HG02571 (cell line): ENCODE measurements around the gene HS6ST2.

Experiments used
- ATAC-seq: cut with Tn5 transposase; IDR thresholded peaks from one replicate; pipeline ENCODE4 v1.9.1; 2021; ENCODE audit warnings: mild to moderate bottlenecking, moderate library complexity; ENCODE audit not compliant: unreplicated experiment

The HS6ST2 gene

GRCh38 chrX:132748268-132748667, 210.2 kb downstream of the HS6ST2 start:
- ATAC-seq = no peak

DNA sequence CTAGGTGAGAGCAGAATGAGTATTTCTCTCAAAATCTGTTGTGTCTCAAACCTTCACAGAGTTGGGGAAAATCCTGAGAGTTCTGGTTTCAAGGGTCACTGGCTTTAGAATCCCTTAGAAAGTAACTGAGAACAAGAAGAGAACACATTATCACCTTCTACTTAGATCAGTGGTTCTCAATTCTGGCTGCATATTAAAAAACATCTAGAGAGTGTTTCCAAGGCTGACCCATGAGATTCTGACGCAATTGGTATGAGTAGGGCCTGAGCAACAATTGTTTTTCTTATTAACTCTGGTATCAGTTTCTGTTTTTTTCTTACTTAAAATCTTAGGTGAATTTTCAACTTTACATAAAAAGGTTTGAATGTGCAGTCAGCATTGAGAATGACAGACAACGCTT, 212.8 kb downstream of the HS6ST2 start:
- no peak for ATAC-seq

GRCh38 chrX:132744470-132744869, 214.0 kb downstream of the HS6ST2 start:
- ATAC-seq = no peak

DNA sequence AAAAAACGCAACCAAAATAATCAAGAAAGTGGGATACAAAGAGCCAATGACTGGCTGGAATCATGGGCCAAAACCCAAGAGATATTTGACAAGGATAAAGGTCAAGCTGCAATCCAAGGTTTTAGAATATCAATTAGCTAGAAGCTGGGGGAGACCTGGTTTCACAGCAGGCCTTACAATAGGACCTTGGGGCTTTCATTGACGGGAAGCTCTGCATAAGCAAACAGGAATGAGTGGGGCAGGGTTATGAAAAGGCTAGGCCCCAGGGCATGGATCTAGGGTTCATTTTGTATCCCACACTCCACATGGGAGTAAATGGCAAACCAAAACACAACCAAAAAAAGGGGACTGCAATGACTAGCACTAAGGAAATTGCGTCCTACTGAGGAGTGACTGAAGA, 215.3 kb downstream of the HS6ST2 start:
- no peak for ATAC-seq

DNA sequence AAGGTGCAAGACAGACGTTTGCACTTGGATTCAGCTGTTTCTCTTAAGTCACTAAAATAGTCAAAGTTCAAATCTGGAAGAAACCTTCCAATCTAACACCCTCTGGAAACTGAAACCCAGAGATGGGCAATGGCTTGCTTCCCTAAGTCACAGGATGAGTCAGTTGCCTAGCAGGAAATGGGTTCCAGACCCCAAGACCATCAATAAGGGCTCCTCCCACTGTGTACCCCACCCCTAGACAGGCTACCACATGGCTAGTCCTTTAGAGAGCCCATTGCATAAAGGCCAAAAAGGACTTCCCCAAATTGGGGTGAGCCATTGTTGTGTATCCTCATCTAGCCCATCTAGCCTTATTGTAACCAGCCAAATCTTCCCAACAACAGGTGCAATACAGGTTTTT, 216.2 kb downstream of the HS6ST2 start:
- no peak for ATAC-seq

DNA sequence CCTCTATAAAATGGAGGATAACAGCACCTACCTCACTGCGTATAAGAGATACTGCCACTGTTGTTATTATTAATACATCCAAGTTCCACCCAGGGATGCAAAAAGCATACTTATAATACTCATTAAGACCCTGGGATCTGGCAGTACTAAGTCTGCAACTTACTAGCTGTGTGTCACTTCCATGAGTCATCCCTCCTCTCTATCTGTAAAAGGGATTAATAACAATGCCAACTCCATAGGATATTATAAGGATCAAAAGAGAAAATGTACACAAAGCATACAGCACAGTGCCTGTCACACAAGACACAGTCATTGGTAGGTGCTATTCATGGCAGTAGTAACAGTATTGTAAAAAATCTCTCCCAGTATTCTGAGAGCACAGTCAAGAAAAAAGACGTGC, 216.7 kb downstream of the HS6ST2 start:
- no peak for ATAC-seq

DNA sequence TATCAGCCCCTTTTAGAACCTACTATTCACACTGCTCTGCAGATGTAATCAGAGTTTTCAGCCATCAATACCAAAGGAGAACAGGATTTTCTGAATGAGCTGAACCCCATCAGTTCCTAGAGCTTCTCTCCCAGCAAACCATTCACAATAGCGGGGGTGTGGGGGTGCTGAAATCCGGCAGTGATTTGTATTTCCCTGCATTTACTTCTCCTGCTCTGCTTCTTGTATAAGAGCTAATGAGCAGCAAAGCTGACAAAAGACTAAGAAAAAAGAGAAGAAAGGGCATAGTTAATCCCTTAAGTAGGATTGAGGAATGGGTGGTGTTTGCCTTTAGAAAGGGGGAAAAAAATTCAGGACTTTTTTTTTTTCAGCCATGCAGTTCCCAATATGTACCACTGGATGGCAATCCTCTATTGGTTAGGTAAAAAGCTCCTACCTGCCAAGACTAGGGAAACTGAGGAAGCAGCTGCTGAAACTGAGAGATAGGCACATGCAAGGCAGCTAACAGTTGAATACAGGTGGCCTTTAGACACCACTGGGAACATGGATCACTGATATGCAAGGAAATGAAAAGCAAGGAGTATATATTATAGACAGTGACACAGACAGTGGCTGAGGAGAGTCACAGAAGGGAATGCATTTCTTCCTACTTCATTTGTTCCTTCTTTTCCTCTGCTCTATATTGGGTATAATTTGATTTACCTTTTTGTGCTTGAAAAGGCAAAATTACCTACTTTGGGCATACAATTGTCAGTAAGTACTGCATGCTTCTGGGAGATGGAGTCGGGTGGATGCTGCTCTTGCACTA, 217.9 kb downstream of the HS6ST2 start:
- no peak for ATAC-seq

- ATAC-seq = no peak
Observed at GRCh38 chrX:132738951-132739350, 219.5 kb downstream of the HS6ST2 start.

- no peak for ATAC-seq
Observed at GRCh38 chrX:132737743-132738142, 220.7 kb downstream of the HS6ST2 start.

GRCh38 chrX:132732236-132732635, 226.2 kb downstream of the HS6ST2 start:
- no peak for ATAC-seq

GRCh38 chrX:132730726-132731125, 227.7 kb downstream of the HS6ST2 start:
- no peak for ATAC-seq

DNA sequence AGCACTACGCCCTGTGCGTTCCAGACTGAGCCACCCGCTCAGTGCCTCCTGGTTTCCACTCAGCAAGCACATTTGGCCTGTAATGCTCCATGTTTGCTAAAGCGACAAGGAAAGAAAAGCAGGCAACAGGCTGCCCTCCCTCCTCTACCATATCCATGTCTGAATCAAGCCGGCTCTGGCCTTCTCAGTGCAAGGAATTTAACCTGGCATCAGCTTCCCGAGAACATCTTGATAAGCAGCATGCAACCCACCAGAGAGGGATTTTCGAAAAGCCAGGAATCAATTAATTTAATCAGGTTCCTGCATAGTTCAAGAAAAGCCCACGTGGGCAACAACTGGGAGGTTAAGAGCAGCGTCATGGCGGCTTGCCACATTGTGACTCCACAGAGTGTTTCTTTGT, 228.2 kb downstream of the HS6ST2 start:
- ATAC-seq = no peak

GRCh38 chrX:132728296-132728695, 230.1 kb downstream of the HS6ST2 start:
- no peak for ATAC-seq

- no peak for ATAC-seq
Observed at GRCh38 chrX:132718431-132718958, 239.9 kb downstream of the HS6ST2 start.

GRCh38 chrX:132716006-132716405, 242.4 kb downstream of the HS6ST2 start:
- ATAC-seq = no peak

- no peak for ATAC-seq
Observed at GRCh38 chrX:132714913-132715312, 243.5 kb downstream of the HS6ST2 start.

GRCh38 chrX:132712350-132712749, 246.1 kb downstream of the HS6ST2 start:
- no peak for ATAC-seq

- no peak for ATAC-seq
Observed at GRCh38 chrX:132710656-132711155, 247.7 kb downstream of the HS6ST2 start.

- ATAC-seq = no peak
Observed at GRCh38 chrX:132708529-132708928, 249.9 kb downstream of the HS6ST2 start.

DNA sequence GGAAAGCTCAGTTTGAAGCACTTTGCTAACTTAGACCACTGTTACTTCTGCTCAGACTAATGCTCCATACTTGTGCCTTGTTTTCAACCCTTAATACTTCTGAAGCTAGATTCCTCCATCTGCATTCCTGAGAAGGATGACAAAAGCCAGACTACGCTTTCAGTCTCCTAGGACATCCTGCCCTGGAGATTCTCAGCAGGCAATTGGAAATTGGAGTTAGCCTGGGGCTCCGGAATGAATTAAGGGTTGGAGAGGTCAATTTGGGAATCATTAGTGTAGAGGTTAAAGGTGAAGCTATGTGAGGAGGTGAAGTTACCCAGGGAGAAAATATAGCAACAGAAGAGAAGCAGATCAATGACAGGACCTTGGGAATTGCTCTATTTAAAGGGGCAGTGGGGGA, 253.7 kb downstream of the HS6ST2 start:
- ATAC-seq = no peak

- ATAC-seq = no peak
Observed at GRCh38 chrX:132694382-132694781, 264.0 kb downstream of the HS6ST2 start.

- ATAC-seq = no peak
Observed at GRCh38 chrX:132692526-132692925, 265.9 kb downstream of the HS6ST2 start.

DNA sequence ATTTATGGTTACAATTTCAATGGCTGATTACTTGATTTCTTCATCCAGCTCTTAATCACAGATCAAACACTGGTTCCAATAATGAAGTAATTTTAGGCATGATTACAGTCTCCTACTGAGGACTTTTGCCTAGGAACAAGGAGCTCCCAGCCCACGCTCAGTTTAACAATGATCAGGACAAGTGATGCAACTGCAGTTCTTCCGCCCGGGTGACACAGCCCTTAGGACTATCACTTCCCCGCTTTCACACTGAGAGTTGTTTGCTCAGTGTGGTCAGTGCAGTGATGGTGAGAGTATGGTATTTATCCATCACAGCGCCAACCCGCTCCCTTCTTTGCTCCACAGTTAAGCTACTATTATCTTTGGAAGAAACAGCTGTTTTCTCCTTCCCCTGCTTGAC, 266.4 kb downstream of the HS6ST2 start:
- ATAC-seq = no peak
